Smooth muscle cell (in vitro differentiated cells): ENCODE results near the gene CTNNA3. TPM values are rescaled to one million over a fixed set of nuclear protein-coding genes. Genes with fewer than 3 reads are reported as not detected.

Experiments
- DNase-seq: peaks from one replicate; lab custom pipeline; 2025; ENCODE audit not compliant: unreplicated experiment; lab: John Stamatoyannopoulos, UW
- H2AFZ ChIP-seq: fragments of 200-600 bp; sonication (generic); 2 replicates; pipeline ENCODE4 v1.6.0; 2016; ENCODE audit warnings: antibody characterized with exemption, low read depth, mild to moderate bottlenecking
- H3F3A ChIP-seq: fragments of 200-600 bp; sonication (generic); 2 replicates; pipeline ENCODE4 v1.6.0; 2017; ENCODE audit warnings: antibody characterized with exemption, low read depth
- H3K27ac ChIP-seq: fragments of 200-600 bp; sonication (generic); 2 replicates; pipeline ENCODE4 v1.5.1; 2016; ENCODE audit warnings: low read depth, mild to moderate bottlenecking
- H3K27me3 ChIP-seq: fragments of 200-600 bp; sonication (generic); 2 replicates; pipeline ENCODE4 v1.6.1; 2016; ENCODE audit warnings: low read depth, mild to moderate bottlenecking
- H3K36me3 ChIP-seq: fragments of 200-600 bp; sonication (generic); 2 replicates; pipeline ENCODE4 v1.5.1; 2016; ENCODE audit warnings: low read depth
- H3K4me1 ChIP-seq: fragments of 200-600 bp; sonication (generic); 2 replicates; pipeline ENCODE4 v1.5.1; 2016; ENCODE audit warnings: low read depth
- H3K4me2 ChIP-seq: fragments of 200-600 bp; sonication (generic); 2 replicates; pipeline ENCODE4 v1.6.0; 2016; ENCODE audit warnings: mild to moderate bottlenecking
- H3K4me3 ChIP-seq: fragments of 200-600 bp; sonication (generic); 2 replicates; pipeline ENCODE4 v1.5.1; 2016; ENCODE audit warnings: mild to moderate bottlenecking
- H3K79me2 ChIP-seq: fragments of 200-600 bp; sonication (generic); 2 replicates; pipeline ENCODE4 v1.6.0; 2016; ENCODE audit warnings: low read depth, mild to moderate bottlenecking
- H3K9ac ChIP-seq: fragments of 200-600 bp; sonication (generic); 2 replicates; pipeline ENCODE4 v1.6.0; 2016; ENCODE audit warnings: low read depth
- H3K9me3 ChIP-seq: fragments of 200-600 bp; sonication (generic); replicated peaks from 2 replicates; pipeline ENCODE4 v1.5.1; 2016; ENCODE audit warnings: low read depth
- H4K20me1 ChIP-seq: fragments of 200-600 bp; sonication (generic); 2 replicates; pipeline ENCODE4 v1.6.0; 2016; ENCODE audit warnings: low read depth
- WGBS: methylation state at CpG from one replicate; pipeline ENCODE4 v1.1.7; 2016; ENCODE audit warnings: low lambda C conversion rate; 5-methylcytosine and 5-hydroxymethylcytosine counted together
- polyA plus RNA-seq: library from polyadenylated mRNA; unstranded; fragments of >200 nt; fragmentation: Nextera tagmentation; extraction: Ambion mirVana; gene quantifications from 2 replicates; pipeline ENCODE4 v1.2.1, GENCODE V29; 2016
- total RNA-seq: library from RNA; depleted of rRNA; stranded (reverse); fragments of >200 nt; gene quantifications from 2 replicates; pipeline ENCODE4 v1.2.3, GENCODE V29; 2014
- TF ChIP-seq, protein P1 (sequence below): fragments of 200-600 bp; sonication (generic); IDR thresholded peaks from 2 replicates; pipeline ENCODE4 v1.5.1; 2017; ENCODE audit warnings: borderline replicate concordance, mild to moderate bottlenecking, antibody characterized with exemption; ENCODE audit not compliant: insufficient read depth, poor library complexity, severe bottlenecking

The CTNNA3 gene
- total and polyA plus RNA-seq, 2 experiments from 2014 or later, result 1.3 TPM; not detected in 1

DNA sequence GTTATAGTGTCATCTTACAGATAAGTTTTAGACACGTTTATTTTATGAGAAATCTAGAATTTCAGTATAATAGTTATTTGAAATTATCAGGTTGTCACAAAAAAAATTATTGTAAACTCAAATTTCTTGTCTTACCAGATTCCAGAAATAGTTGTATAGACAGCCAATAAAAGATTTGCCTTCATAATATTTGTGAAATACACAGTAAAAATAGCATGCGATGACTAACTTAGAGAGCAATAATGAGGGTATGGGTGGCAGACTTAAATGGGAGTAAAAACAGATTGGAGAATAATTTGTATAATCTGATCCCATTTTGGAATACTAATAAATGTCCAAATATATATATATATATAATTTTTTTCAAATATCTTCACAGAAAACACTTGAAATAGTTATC is 1457.7 kb downstream of the CTNNA3 start:
- no peaks in the 10 kb centered on the region for H3F3A ChIP-seq
- WGBS, result 86% methylated on average over 2 of the region's 2 CpGs

DNA sequence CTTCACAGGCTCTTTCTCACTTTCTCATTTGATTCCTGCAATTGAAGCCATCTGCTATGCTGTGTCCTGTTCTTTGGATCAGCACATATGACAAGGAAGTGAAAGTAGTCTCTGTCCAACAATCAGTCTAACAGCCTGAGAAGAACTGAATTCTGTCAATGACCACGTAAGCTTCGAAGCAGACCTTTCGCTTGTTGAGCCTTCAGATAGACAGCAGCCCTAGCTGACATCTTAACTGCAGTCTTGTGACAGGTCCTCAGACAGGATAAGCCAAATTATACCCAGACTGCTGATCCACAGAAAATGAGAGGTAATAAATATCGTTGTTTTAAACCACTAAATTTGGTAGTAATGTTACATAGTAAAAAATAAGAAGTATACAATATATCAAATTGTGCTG is 1461.1 kb downstream of the CTNNA3 start:
- Histone ChIP-seq H3K4me3 (no peak overlapping the region), H3K36me3 (no peaks in the 10 kb centered on the region), H4K20me1 (no peaks in the 10 kb centered on the region), H3K9ac (no peak overlapping the region), H3K27ac (no peak overlapping the region), H3K4me1 (no peaks in the 10 kb centered on the region), H3K27me3 (no peaks in the 10 kb centered on the region), H3K79me2 (no peaks in the 10 kb centered on the region), H2AFZ (peak overlapping the region; percentile 12), H3F3A (no peaks in the 10 kb centered on the region), H3K9me3 (no peaks in the 10 kb centered on the region), H3K4me2 (no peak overlapping the region)
- DNase-seq, result no peak
- TF ChIP-seq, protein P1, sequence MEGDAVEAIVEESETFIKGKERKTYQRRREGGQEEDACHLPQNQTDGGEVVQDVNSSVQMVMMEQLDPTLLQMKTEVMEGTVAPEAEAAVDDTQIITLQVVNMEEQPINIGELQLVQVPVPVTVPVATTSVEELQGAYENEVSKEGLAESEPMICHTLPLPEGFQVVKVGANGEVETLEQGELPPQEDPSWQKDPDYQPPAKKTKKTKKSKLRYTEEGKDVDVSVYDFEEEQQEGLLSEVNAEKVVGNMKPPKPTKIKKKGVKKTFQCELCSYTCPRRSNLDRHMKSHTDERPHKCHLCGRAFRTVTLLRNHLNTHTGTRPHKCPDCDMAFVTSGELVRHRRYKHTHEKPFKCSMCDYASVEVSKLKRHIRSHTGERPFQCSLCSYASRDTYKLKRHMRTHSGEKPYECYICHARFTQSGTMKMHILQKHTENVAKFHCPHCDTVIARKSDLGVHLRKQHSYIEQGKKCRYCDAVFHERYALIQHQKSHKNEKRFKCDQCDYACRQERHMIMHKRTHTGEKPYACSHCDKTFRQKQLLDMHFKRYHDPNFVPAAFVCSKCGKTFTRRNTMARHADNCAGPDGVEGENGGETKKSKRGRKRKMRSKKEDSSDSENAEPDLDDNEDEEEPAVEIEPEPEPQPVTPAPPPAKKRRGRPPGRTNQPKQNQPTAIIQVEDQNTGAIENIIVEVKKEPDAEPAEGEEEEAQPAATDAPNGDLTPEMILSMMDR, result no peak
- 76% methylated on average over 4 of the region's 4 CpGs for WGBS

More for the DNA sequence above, 1457.7 kb downstream of the CTNNA3 start:
- Histone ChIP-seq H3K4me3 (no peak overlapping the region), H3K9ac (no peak overlapping the region), H3K27me3 (no peaks in the 10 kb centered on the region), H3K9me3 (no peaks in the 10 kb centered on the region), H3K27ac (no peak overlapping the region), H3K79me2 (no peaks in the 10 kb centered on the region), H3K4me2 (no peak overlapping the region), H4K20me1 (no peaks in the 10 kb centered on the region), H3K36me3 (no peaks in the 10 kb centered on the region), H3K4me1 (no peaks in the 10 kb centered on the region), H2AFZ (no peak overlapping the region)
- DNase-seq, result no peak
- TF ChIP-seq, protein P1, result no peak

DNA sequence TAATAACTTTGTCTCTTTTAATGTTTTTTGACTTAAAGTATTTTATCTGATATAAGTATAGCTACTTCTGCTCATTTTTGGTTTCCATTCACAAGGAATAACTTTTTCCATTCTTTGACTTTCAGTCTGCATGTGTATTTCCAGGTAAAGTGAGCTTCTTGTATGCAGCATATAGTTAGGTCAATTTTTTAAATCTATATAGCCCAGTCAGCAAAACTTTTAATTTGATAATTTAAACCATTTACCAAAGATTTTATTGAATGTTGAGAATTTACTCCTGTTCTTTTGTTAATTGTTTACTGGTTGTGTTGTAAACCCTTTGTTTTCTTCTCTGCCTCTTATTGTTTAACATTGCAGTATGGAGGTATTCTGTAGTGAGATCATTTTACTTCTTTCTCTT is 1467.1 kb downstream of the CTNNA3 start:
- no peaks in the 10 kb centered on the region for H3K4me1 ChIP-seq
- H3K4me2 ChIP-seq, result no peak overlapping the region
- no peak overlapping the region for H2AFZ ChIP-seq
- no peaks in the 10 kb centered on the region for H3K36me3 ChIP-seq
- H3F3A ChIP-seq, result no peaks in the 10 kb centered on the region
- peaks cover 7% of the 10 kb centered on the region for H3K9me3 ChIP-seq
- no peak for DNase-seq
- no peak overlapping the region for H3K4me3 ChIP-seq
- no peaks in the 10 kb centered on the region for H3K27me3 ChIP-seq
- H4K20me1 ChIP-seq, result no peaks in the 10 kb centered on the region
- H3K9ac ChIP-seq, result no peak overlapping the region
- no peaks in the 10 kb centered on the region for H3K79me2 ChIP-seq
- H3K27ac ChIP-seq, result no peak overlapping the region
- TF ChIP-seq, protein P1, result no peak

DNA sequence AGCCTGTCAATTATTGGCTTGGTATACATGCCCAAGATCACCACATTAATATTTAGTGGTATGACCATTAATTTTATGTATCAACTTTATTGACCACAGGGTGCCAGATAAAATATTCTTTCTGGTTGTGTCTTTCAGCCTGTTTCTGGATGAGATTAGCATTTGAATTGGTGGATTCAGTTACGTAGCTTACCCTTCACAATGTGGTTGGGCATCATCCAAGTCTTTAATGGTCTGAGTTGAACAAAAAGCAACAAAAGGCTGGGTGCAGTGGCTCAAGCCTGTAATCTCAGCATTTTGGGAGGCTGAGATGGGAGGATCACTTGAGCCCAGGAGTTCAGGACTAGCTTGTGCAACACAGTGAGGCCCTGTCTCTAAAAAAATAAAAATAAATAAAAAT is 1472.3 kb downstream of the CTNNA3 start:
- Histone ChIP-seq H2AFZ (no peak overlapping the region), H3F3A (no peaks in the 10 kb centered on the region), H3K9ac (no peak overlapping the region), H3K4me1 (no peaks in the 10 kb centered on the region), H3K79me2 (no peaks in the 10 kb centered on the region), H4K20me1 (no peaks in the 10 kb centered on the region), H3K27ac (no peak overlapping the region), H3K4me2 (no peak overlapping the region), H3K36me3 (no peaks in the 10 kb centered on the region), H3K4me3 (no peak overlapping the region), H3K9me3 (peaks cover 7% of the 10 kb centered on the region), H3K27me3 (no peaks in the 10 kb centered on the region)
- TF ChIP-seq, protein P1, result no peak
- WGBS, result 85% methylated on average over 1 of the region's 1 CpG
- DNase-seq, result no peak
